Fibroblast of the aortic adventitia (primary cell): ENCODE results near the gene TRAM2. TPM values are rescaled to one million over a fixed set of nuclear protein-coding genes. Genes with fewer than 3 reads are reported as not detected.

ENCODE experiments used
- DNase-seq: peaks from one replicate; pipeline ENCODE4 v3.0.0-alpha.2; 2010; ENCODE audit warnings: low read depth
- H3K4me3 ChIP-seq: 2 replicates; pipeline ENCODE4 v1.5.1; 2011; ENCODE audit warnings: low read depth, mild to moderate bottlenecking, control low read depth, low read length, moderate library complexity
- CTCF ChIP-seq: IDR thresholded peaks from 2 replicates; pipeline ENCODE4 v1.5.1; 2011; ENCODE audit warnings: mild to moderate bottlenecking, low read length, control low read depth, inconsistent platforms; ENCODE audit not compliant: insufficient read depth
- total RNA-seq: library from RNA; depleted of rRNA; stranded (reverse); fragments of >200 nt; gene quantifications from 2 replicates; pipeline ENCODE4 v1.2.3, GENCODE V29; 2012; ENCODE audit warnings: low replicate concordance

The TRAM2 gene
- total RNA-seq, 1 donor, result 128 TPM

GRCh38 chr6:52538901-52539354 lies 37.9 kb downstream of the TRAM2 start:
- H3K4me3 ChIP-seq, result no peak overlapping the region
- TF ChIP-seq CTCF, result no peak
- DNase-seq, result no peak

GRCh38 chr6:52538252-52538900 lies 38.5 kb downstream of the TRAM2 start:
- DNase-seq, result no peak
- TF ChIP-seq CTCF, result no peak
- H3K4me3 ChIP-seq, result no peak overlapping the region

- no peak for DNase-seq
- no peak overlapping the region for H3K4me3 ChIP-seq
- no peak for TF ChIP-seq CTCF
Measured at GRCh38 chr6:52537001-52537753, 39.7 kb downstream of the TRAM2 start.

GRCh38 chr6:52536424-52536916 lies 40.4 kb downstream of the TRAM2 start:
- DNase-seq, result no peak
- H3K4me3 ChIP-seq, result no peak overlapping the region
- TF ChIP-seq CTCF, result peak; percentile 13

GRCh38 chr6:52535711-52536423 lies 41.0 kb downstream of the TRAM2 start:
- no peak for TF ChIP-seq CTCF
- no peak for DNase-seq
- no peak overlapping the region for H3K4me3 ChIP-seq

GRCh38 chr6:52534966-52535390 lies 41.9 kb downstream of the TRAM2 start:
- DNase-seq, result no peak
- TF ChIP-seq CTCF, result no peak
- H3K4me3 ChIP-seq, result no peak overlapping the region
